ENCODE measurements around the gene RMP24.

Gene RMP24

GRCh38 chr18:35948080-35948479 lies 24.4 kb upstream of the RMP24 start:
- H2AFZ ChIP-seq (ENCODE audit: low read length) = no peak overlapping the region
- H3K9me2 ChIP-seq (replicated peaks; ENCODE audit: insufficient read depth, low read length) = no peaks in the 10 kb centered on the region
- H3K4me1 ChIP-seq (ENCODE audit: low read length) = no peaks in the 10 kb centered on the region
- no peak for DNase-seq
- H3K4me2 ChIP-seq (ENCODE audit: low read depth, low read length) = no peak overlapping the region
- TF ChIP-seq EZH2 (optimal IDR thresholded peaks at IDR 0.05; ENCODE audit: low read depth, low read length) = no peak
- no peaks in the 10 kb centered on the region for H3K27me3 ChIP-seq (replicated peaks; ENCODE audit: insufficient read depth, low read length)
- H3K9ac ChIP-seq (ENCODE audit: low read length) = no peak overlapping the region
- no peaks in the 10 kb centered on the region for H3K79me2 ChIP-seq (ENCODE audit: low read length)
- H3K9me3 ChIP-seq (replicated peaks; ENCODE audit: insufficient read depth, low read length) = no peaks in the 10 kb centered on the region
- H4K20me1 ChIP-seq (ENCODE audit: insufficient read depth, low read length) = no peaks in the 10 kb centered on the region
- H3K36me3 ChIP-seq (replicated peaks; ENCODE audit: insufficient read depth, low read length) = no peaks in the 10 kb centered on the region
- no peaks in the 10 kb centered on the region for H3F3A ChIP-seq (ENCODE audit: insufficient read depth, low read length)
- H3K27ac ChIP-seq (ENCODE audit: low read length) = no peak overlapping the region
- no peak overlapping the region for H3K4me3 ChIP-seq (ENCODE audit: low read length)

GRCh38 chr18:35949090-35949489 lies 23.4 kb upstream of the RMP24 start:
- TF ChIP-seq EZH2 (optimal IDR thresholded peaks at IDR 0.05; ENCODE audit: low read depth, low read length) = no peak
- TF ChIP-seq EZH2phosphoT487 (IDR thresholded peaks at IDR 0.05; ENCODE audit: low read length) = no peak
- no peak for TF ChIP-seq CTCF (IDR thresholded peaks at IDR 0.05; ENCODE audit: low read length)
- Histone ChIP-seq H3F3A (ENCODE audit: insufficient read depth, low read length) (peaks cover 9% of the 10 kb centered on the region), H2AFZ (ENCODE audit: low read length) (no peak overlapping the region), H3K9me2 (replicated peaks; ENCODE audit: insufficient read depth, low read length) (no peaks in the 10 kb centered on the region), H3K27ac (ENCODE audit: low read length) (no peak overlapping the region), H3K79me2 (ENCODE audit: low read length) (no peaks in the 10 kb centered on the region), H3K27me3 (replicated peaks; ENCODE audit: insufficient read depth, low read length) (no peaks in the 10 kb centered on the region), H3K36me3 (replicated peaks; ENCODE audit: insufficient read depth, low read length) (no peaks in the 10 kb centered on the region), H3K4me2 (ENCODE audit: low read depth, low read length) (no peak overlapping the region), H3K4me3 (ENCODE audit: low read length) (no peak overlapping the region), H3K4me1 (ENCODE audit: low read length) (no peaks in the 10 kb centered on the region), H3K9me3 (replicated peaks; ENCODE audit: insufficient read depth, low read length) (no peaks in the 10 kb centered on the region), H4K20me1 (ENCODE audit: insufficient read depth, low read length) (no peaks in the 10 kb centered on the region), H3K9ac (ENCODE audit: low read length) (no peak overlapping the region)
- DNase-seq = no peak

GRCh38 chr18:35949903-35950627 lies 22.4 kb upstream of the RMP24 start:
- Histone ChIP-seq H2AFZ (ENCODE audit: low read length) (peak overlapping the region; percentile 30; the same call in 1 of the 2 replicates), H3K36me3 (replicated peaks; ENCODE audit: insufficient read depth, low read length) (no peaks in the 10 kb centered on the region), H3K9me2 (replicated peaks; ENCODE audit: insufficient read depth, low read length) (no peaks in the 10 kb centered on the region), H3K4me2 (ENCODE audit: low read depth, low read length) (peak overlapping the region; percentile 51; the same call in 1 of the 2 replicates), H3F3A (ENCODE audit: insufficient read depth, low read length) (peaks cover 10% of the 10 kb centered on the region), H3K27ac (ENCODE audit: low read length) (no peak overlapping the region), H3K9ac (ENCODE audit: low read length) (no peak overlapping the region), H3K79me2 (ENCODE audit: low read length) (no peaks in the 10 kb centered on the region), H3K9me3 (replicated peaks; ENCODE audit: insufficient read depth, low read length) (no peaks in the 10 kb centered on the region), H4K20me1 (ENCODE audit: insufficient read depth, low read length) (no peaks in the 10 kb centered on the region), H3K4me3 (ENCODE audit: low read length) (no peak overlapping the region), H3K27me3 (replicated peaks; ENCODE audit: insufficient read depth, low read length) (no peaks in the 10 kb centered on the region), H3K4me1 (ENCODE audit: low read length) (no peaks in the 10 kb centered on the region)
- TF ChIP-seq EZH2 (optimal IDR thresholded peaks at IDR 0.05; ENCODE audit: low read depth, low read length) (no peak), CTCF (IDR thresholded peaks at IDR 0.05; ENCODE audit: low read length) (peak; percentile 83)
- DNase-seq = peak; percentile 37

- Histone ChIP-seq H3K79me2 (ENCODE audit: low read length) (no peaks in the 10 kb centered on the region), H4K20me1 (ENCODE audit: insufficient read depth, low read length) (no peaks in the 10 kb centered on the region), H3K36me3 (replicated peaks; ENCODE audit: insufficient read depth, low read length) (no peaks in the 10 kb centered on the region), H3F3A (ENCODE audit: insufficient read depth, low read length) (peaks cover 10% of the 10 kb centered on the region), H3K27ac (ENCODE audit: low read length) (no peak overlapping the region), H3K4me3 (ENCODE audit: low read length) (no peak overlapping the region), H3K4me2 (ENCODE audit: low read depth, low read length) (no peak overlapping the region; the same call in 1 of the 2 replicates), H2AFZ (ENCODE audit: low read length) (0 out of 2 replicates have a peak overlapping the region, but pooled peaks have one; percentile 30), H3K9me3 (replicated peaks; ENCODE audit: insufficient read depth, low read length) (no peaks in the 10 kb centered on the region), H3K27me3 (replicated peaks; ENCODE audit: insufficient read depth, low read length) (no peaks in the 10 kb centered on the region), H3K4me1 (ENCODE audit: low read length) (no peaks in the 10 kb centered on the region), H3K9ac (ENCODE audit: low read length) (no peak overlapping the region), H3K9me2 (replicated peaks; ENCODE audit: insufficient read depth, low read length) (no peaks in the 10 kb centered on the region)
- DNase-seq = no peak
- TF ChIP-seq CTCF (IDR thresholded peaks at IDR 0.05; ENCODE audit: low read length) (no peak), EZH2 (optimal IDR thresholded peaks at IDR 0.05; ENCODE audit: low read depth, low read length) (no peak), EZH2phosphoT487 (IDR thresholded peaks at IDR 0.05; ENCODE audit: low read length) (no peak)
These were observed 21.9 kb upstream of the RMP24 start for GRCh38 chr18:35950628-35950982.
